Fibroblast of lung (primary cell): ENCODE results near the gene ARAP2. TPM values are rescaled to one million over a fixed set of nuclear protein-coding genes. Genes with fewer than 3 reads are reported as not detected.

Experiments used
- DNase-seq, 2 donors: peaks; one replicate each; pipeline versions ENCODE4 v3.0.0 to v3.0.0-alpha.2; 2010; ENCODE audit warnings: low read depth in 2 of 2
- H2AFZ ChIP-seq: 2 replicates; pipeline ENCODE4 v1.5.1; 2012; ENCODE audit warnings: low read length, control low read depth, inconsistent platforms
- H3K27ac ChIP-seq: 2 replicates; pipeline ENCODE4 v1.5.1; 2011; ENCODE audit warnings: low read length, control low read depth; ENCODE audit not compliant: insufficient read depth
- H3K27me3 ChIP-seq: 2 replicates; pipeline ENCODE4 v1.5.1; 2011; ENCODE audit warnings: mild to moderate bottlenecking, low read length; ENCODE audit not compliant: control insufficient read depth, insufficient read depth
- H3K36me3 ChIP-seq: 2 replicates; pipeline ENCODE4 v1.5.1; 2011; ENCODE audit warnings: low read length; ENCODE audit not compliant: control insufficient read depth, insufficient read depth
- H3K4me1 ChIP-seq: 2 replicates; pipeline ENCODE4 v1.5.1; 2011; ENCODE audit warnings: low read length; ENCODE audit not compliant: control insufficient read depth, insufficient read depth; ENCODE audit errors: extremely low read depth
- H3K4me2 ChIP-seq: 2 replicates; pipeline ENCODE4 v1.5.1; 2011; ENCODE audit warnings: low read length, control low read depth; ENCODE audit not compliant: insufficient read depth; ENCODE audit errors: extremely low read depth
- H3K4me3 ChIP-seq, 4 experiments: fragments of 200-600 bp in 1 of 4; sonication (generic) in 1 of 4; replicated peaks in 1 of 4; 2 replicates each; pipeline ENCODE4 v1.5.1; 2011 to 2016; ENCODE audit warnings: low read length in 4 of 4, low read depth in 3 of 4, mild to moderate bottlenecking in 3 of 4, control low read depth in 2 of 4, inconsistent platforms in 1 of 4, mixed read lengths in 1 of 4; ENCODE audit not compliant: insufficient read depth in 1 of 4; ENCODE audit errors: control extremely low read depth in 1 of 4
- H3K79me2 ChIP-seq: 2 replicates; pipeline ENCODE4 v1.5.1; 2012; ENCODE audit warnings: mild to moderate bottlenecking, low read length, inconsistent platforms; ENCODE audit not compliant: control insufficient read depth, insufficient read depth
- H3K9ac ChIP-seq: 2 replicates; pipeline ENCODE4 v1.5.1; 2011; ENCODE audit warnings: mild to moderate bottlenecking, low read length, control low read depth; ENCODE audit not compliant: insufficient read depth
- H3K9me3 ChIP-seq: 2 replicates; pipeline ENCODE4 v1.5.1; 2012; ENCODE audit warnings: low read depth, low read length; ENCODE audit not compliant: control insufficient read depth, insufficient read depth
- H4K20me1 ChIP-seq: 2 replicates; pipeline ENCODE4 v1.5.1; 2011; ENCODE audit warnings: low read length; ENCODE audit not compliant: control insufficient read depth, insufficient read depth; ENCODE audit errors: extremely low read depth
- EZH2 ChIP-seq: IDR thresholded peaks from 2 replicates; pipeline ENCODE4 v1.5.1; 2012; ENCODE audit warnings: low read length, control low read depth, mild to moderate bottlenecking; ENCODE audit errors: missing control alignments
- polyA plus RNA-seq, 2 donors: library from polyadenylated mRNA; depleted of rRNA in 1 of 2; stranded (reverse) in 1 of 2; unstranded in 1 of 2; fragments of >200 nt; gene quantifications; 2 replicates each; pipeline ENCODE4 v1.2.1, GENCODE V29; 2011 to 2012; ENCODE audit warnings: missing spikeins in 1 of 2
- total RNA-seq: library from RNA; depleted of rRNA; stranded (reverse); fragments of >200 nt; gene quantifications from 2 replicates; pipeline ENCODE4 v1.2.1, GENCODE V29; 2014
- TF ChIP-seq, protein P1 (sequence below), 2 donors: IDR thresholded peaks in 1 of 2; conservative IDR thresholded peaks in 1 of 2; 1 replicate in 1 of 2; 2 replicates in 1 of 2; pipeline ENCODE4 v1.5.1; 2011 to 2012; ENCODE audit warnings: low read length in 2 of 2, control low read depth in 1 of 2, inconsistent platforms in 1 of 2, low read depth in 1 of 2, mild to moderate bottlenecking in 1 of 2

ARAP2 gene
- total and polyA plus RNA-seq, 2 donors (not counting 1 experiment from before 2014, with no cell fraction given) = 0.05 to 3.0 TPM

DNA sequence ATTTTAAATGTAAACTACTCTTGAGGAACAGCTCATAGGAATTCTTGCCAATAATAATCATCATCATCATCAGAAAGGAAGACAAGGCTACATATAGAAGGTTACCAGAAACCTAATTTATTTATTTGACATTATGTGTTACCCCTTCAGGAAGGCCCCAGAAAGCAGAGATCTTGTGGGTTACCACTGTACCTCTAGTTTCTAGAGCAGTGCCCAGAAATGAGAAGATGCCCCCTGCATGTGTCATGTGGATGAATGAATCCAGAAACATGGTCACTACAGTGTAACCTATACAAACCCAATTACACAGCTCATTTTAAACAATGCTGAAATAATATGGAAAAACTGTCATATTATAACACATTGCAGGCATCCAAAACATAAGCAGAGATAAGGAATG, 70.4 kb downstream of the ARAP2 start:
- Histone ChIP-seq H3K4me2 (no peak overlapping the region), H3K4me1 (no peaks in the 10 kb centered on the region), H3K36me3 (no peaks in the 10 kb centered on the region)

DNA sequence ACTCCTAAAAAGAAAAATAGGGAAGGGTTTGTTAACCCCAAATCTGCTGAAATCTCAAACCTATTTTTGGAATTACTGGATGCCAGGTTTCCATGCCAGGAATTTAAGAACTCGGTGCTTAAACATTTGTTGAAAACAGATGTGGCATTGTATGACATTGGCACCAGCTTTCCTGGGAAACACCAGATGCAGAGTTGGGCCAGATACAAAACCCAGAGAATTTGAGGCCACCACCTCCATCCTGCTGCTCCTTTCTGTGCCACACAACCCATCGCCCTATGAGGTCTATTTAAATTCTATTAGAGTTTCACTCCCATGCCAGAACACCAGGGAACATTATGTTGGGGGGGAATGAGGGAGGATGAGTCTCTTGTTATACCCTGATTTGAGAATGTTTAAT, 71.7 kb downstream of the ARAP2 start:
- Histone ChIP-seq H3K9me3 (no peaks in the 10 kb centered on the region), H3K36me3 (no peaks in the 10 kb centered on the region), H3K4me1 (no peaks in the 10 kb centered on the region), H2AFZ (no peak overlapping the region), H3K79me2 (no peaks in the 10 kb centered on the region), H3K4me2 (no peak overlapping the region), H4K20me1 (no peaks in the 10 kb centered on the region), H3K27ac (no peak overlapping the region), H3K27me3 (no peaks in the 10 kb centered on the region), H3K9ac (no peak overlapping the region), H3K4me3 (no peak overlapping the region)
- DNase-seq = no peak
- TF ChIP-seq EZH2 = no peak
- TF ChIP-seq, protein P1, sequence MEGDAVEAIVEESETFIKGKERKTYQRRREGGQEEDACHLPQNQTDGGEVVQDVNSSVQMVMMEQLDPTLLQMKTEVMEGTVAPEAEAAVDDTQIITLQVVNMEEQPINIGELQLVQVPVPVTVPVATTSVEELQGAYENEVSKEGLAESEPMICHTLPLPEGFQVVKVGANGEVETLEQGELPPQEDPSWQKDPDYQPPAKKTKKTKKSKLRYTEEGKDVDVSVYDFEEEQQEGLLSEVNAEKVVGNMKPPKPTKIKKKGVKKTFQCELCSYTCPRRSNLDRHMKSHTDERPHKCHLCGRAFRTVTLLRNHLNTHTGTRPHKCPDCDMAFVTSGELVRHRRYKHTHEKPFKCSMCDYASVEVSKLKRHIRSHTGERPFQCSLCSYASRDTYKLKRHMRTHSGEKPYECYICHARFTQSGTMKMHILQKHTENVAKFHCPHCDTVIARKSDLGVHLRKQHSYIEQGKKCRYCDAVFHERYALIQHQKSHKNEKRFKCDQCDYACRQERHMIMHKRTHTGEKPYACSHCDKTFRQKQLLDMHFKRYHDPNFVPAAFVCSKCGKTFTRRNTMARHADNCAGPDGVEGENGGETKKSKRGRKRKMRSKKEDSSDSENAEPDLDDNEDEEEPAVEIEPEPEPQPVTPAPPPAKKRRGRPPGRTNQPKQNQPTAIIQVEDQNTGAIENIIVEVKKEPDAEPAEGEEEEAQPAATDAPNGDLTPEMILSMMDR (conservative IDR thresholded peaks at IDR 0.05 in 1 of 2, IDR thresholded peaks at IDR 0.05 in 1 of 2; ENCODE audit: low read depth in 1 of 2, low read length in 2 of 2) = no peak

More for the DNA sequence above, 70.4 kb downstream of the ARAP2 start:
- H3K4me3 ChIP-seq = no peak overlapping the region
- H3K9me3 ChIP-seq = no peaks in the 10 kb centered on the region
- no peaks in the 10 kb centered on the region for H4K20me1 ChIP-seq
- DNase-seq = peak in 1 of 2 donors; percentile 18
- TF ChIP-seq EZH2 = no peak
- TF ChIP-seq, protein P1 (conservative IDR thresholded peaks at IDR 0.05 in 1 of 2, IDR thresholded peaks at IDR 0.05 in 1 of 2; ENCODE audit: low read depth in 1 of 2, low read length in 2 of 2) = no peak
- H2AFZ ChIP-seq = no peak overlapping the region
- H3K27me3 ChIP-seq = no peaks in the 10 kb centered on the region
- no peak overlapping the region for H3K27ac ChIP-seq
- H3K79me2 ChIP-seq = no peaks in the 10 kb centered on the region
- no peak overlapping the region for H3K9ac ChIP-seq

DNA sequence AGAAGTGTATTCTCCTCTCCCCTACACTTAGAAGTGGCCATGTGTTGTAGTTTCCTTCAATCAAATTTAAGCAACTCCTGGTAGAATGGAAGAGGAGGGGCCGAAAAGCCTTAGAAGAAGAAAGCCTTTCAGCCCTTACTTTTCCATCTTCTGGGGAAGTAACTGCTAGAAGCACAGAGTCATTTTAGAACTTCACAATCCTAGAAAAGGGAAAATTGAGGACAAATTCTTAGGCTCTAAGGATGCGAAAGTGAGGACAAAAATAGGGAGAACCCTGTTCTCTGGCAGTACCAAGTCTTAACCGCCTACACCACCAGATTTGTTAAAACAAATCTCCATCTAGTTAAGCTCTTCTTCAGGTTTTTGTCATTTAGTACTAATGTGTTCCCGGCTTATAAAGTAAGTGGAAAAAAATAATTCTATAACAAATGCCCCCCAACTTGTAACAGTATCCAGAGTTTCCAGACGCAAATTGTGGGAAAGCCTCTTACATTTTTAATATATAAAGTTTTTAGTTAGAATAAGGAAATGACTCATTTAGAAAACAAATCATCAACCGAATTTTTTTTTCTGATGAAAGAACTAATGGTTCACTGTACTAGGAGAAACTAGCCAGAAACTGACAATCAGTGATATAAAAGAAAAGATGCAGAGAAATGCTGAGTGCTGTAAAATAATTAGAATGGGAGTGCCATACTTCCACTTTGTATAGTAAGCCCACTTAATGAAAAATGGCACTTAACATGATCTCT, 76.0 kb downstream of the ARAP2 start:
- no peak overlapping the region for H3K27ac ChIP-seq
- no peak overlapping the region for H3K4me3 ChIP-seq
- H3K27me3 ChIP-seq = no peaks in the 10 kb centered on the region
- H2AFZ ChIP-seq = no peak overlapping the region
- H3K9me3 ChIP-seq = no peaks in the 10 kb centered on the region
- TF ChIP-seq EZH2 = no peak
- TF ChIP-seq, protein P1 (conservative IDR thresholded peaks at IDR 0.05 in 1 of 2, IDR thresholded peaks at IDR 0.05 in 1 of 2; ENCODE audit: low read depth in 1 of 2, low read length in 2 of 2) = no peak
- peak; percentile 44 to 50 for DNase-seq
- H3K4me1 ChIP-seq = no peaks in the 10 kb centered on the region
- H3K9ac ChIP-seq = no peak overlapping the region
- no peaks in the 10 kb centered on the region for H3K36me3 ChIP-seq
- H3K79me2 ChIP-seq = no peaks in the 10 kb centered on the region
- no peaks in the 10 kb centered on the region for H4K20me1 ChIP-seq
- H3K4me2 ChIP-seq = no peak overlapping the region
